ENCODE data around the gene OR2V1.
"Not testable (repeated sequence)": the region's sequence is repeated elsewhere in the genome, so short reads cannot be mapped to it uniquely, and the experiment has no call there.

Gene OR2V1

DNA sequence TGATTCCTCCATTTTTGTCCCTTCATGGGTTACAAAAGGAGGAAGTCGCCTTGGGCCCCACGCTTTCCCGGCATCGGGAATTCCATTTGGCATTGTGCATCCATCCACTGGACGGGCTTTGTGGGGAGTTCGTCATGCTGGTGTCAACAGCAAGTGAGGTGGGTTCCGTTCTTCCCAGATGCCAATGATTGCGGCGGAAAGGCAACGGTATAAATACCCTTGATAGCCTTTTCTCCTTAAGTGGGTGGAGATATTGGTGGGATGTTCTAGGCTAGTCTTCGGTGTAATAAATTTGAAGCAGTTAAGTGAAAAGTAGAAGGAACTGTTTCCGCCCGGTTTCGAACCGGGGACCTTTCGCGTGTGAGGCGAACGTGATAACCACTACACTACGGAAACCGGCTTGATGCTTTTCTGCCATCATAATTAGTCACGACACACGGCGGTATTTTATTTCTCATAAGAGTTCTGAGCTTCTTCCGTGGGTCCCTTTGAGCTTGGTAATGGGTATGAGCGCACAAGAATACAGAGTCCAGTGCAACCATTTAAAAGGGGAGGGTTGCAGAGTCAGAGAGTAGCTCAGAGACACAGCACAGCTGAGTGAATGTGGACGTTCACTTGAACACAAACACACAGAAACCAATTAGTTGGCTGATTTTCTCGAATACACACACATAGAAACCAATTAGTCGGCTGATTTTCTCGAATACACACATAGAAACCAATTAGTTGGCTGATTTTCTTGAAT is 28.9 kb downstream of the OR2V1 start:
- not testable (repeated sequence) for DNase-seq

DNA sequence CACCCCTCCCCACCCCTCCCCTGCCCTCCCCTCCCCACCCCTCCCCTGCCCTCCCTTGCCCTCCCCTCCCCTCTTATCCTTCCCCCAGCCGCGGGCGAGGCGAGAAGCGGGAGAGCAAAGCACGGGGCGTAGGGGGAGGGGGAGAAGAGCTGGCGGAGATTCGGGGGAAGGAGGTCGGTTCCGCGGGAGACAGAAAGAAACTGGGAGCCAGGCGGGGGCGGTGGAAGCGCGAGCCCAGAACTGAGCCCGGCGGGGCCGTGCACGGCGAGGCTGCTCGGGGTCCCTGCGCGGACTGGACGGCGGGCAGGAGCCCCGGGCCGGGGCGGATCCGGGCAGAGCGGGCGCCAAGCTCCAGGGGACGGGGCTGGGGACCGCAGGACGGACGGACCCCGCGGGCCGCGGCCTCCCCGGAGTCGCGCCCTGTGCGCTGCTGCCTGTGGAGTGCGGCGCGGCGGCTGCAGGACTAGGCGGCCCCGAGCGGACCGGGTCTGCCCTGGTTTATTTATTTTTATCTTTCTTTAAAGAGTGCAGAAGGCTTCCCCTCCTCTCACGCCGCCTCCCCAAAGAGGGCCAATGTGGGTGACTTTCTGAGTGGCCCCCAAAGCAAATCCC is 29.8 kb downstream of the OR2V1 start:
- not testable (repeated sequence) for DNase-seq

DNA sequence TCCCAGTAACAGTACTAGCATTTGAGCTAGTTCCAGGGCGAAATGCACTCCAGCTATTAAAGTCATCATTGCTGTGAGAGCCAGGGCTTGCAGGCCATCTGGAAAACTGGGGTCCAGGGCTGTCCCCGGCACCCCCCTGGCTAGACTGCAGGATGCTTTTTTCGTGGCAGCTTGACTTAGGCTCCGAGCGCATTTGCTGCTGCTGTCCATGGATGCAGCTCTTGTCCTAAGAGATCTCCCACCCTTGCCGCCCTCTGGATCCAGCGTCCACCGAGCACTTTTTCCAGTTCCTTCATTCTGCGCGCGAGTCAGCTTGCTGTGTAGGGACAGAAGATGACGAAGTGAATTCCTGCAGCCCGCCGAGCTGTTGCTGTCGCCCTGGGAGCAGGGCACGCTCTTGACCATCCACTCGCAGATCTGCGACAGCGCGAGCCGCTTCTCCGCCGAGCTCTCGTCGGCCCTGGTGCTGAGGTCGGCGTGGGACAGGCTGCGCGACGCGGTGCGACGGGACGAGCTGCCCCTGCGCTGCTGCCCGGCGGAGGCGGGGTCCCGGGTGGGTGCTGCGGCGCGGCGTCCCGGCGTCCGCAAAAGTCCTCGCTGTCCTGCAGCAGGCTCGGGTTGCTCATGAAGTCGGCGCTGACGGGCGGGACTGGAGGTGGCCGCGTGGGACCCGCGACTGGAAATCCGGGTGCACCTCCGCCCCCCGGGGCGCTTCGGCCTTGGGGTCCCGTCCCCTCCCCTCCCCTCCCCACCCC is 30.7 kb downstream of the OR2V1 start:
- DNase-seq = no peak

DNA sequence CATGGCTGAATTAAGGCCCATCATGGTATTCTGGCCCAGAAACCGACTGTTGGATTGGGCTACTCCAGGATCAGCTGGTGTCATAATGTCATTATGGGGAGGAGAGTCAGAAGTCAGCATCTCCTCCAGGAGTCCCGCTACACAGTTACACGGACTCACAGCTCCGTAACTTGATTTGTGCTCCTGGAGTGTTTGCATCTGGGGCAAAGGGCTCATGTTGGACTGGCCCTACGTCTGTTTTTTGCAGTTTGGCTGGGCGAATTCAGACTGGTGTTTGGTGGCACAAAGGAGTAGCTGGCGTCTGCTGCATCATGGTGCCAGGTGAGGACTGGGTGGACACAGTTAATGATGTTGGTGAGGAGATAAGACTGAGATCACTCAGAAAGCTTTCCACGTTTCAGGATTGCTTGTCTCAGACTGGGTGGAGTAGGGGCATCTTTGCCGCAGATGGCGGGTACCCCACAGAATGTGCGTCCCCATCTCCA is 31.3 kb downstream of the OR2V1 start:
- DNase-seq = no peak

DNA sequence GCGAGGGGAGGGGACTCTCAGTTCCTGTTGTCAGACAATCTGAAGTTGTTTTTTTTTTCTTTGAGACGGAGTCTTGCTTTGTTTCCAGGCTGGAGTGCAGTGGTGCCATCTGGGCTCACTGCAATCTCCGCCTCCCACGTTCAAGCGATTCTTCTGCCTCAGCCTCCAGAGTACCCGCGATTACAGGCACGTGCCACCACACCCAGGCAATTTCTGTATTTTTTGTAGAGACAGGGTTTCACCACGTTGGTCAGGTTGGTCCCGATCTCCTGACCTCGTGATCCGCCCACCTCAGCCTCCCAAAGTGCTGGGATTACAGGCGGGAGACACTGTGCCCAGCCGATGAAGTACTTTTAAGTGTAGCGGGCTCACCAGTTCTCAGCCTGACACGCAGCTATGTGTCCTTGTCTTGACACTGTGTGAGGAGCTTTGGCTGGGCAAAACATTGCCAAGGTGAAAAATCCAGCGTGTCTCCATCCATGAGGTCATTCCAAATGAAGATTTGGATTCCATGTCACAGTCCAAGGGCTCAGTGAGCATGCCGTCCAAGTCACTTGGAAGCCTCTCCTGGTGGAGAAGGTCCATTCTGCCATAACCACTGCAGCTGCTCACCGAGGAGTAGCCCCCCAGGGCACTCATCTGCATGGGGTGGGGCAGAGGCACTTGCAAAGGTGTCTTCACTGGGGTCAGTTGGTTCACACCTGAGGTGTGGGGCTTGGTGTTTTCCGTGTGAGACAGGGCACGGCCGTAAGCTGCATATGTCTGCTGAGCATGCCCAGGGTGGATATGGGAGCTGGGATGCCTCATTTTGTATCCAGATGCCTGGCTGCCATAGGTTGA is 32.0 kb downstream of the OR2V1 start:
- no peak for DNase-seq

DNA sequence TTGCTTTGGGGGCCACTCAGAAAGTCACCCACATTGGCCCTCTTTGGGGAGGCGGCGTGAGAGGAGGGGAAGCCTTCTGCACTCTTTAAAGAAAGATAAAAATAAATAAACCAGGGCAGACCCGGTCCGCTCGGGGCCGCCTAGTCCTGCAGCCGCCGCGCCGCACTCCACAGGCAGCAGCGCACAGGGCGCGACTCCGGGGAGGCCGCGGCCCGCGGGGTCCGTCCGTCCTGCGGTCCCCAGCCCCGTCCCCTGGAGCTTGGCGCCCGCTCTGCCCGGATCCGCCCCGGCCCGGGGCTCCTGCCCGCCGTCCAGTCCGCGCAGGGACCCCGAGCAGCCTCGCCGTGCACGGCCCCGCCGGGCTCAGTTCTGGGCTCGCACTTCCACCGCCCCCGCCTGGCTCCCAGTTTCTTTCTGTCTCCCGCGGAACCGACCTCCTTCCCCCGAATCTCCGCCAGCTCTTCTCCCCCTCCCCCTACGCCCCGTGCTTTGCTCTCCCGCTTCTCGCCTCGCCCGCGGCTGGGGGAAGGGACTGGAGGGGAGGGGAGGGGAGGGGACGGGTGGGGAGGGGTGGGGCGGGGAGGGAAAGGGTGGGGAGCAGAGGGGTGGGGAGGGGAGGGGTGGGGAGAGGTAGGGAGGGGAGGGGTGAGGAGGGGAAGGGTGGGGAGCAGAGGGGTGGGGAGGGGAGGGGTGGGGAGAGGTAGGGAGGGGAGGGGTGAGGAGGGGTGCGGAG is 33.0 kb downstream of the OR2V1 start:
- DNase-seq = not testable (repeated sequence)

DNA sequence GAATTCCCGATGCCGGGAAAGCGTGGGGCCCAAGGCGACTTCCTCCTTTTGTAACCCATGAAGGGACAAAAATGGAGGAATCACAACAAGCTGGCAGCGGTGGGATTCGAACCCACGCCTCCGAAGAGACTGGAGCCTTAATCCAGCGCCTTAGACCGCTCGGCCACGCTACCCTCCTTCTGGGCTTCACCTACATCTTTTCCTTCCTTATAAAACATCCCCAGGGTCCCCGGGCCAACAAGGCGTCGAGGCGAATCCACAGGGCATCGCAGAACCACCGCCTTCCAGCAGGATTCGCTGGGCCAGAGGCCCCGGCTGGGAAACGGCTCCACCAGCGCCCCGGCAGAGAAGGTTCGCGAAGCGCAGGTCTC is 33.6 kb downstream of the OR2V1 start:
- not testable (repeated sequence) for DNase-seq

DNA sequence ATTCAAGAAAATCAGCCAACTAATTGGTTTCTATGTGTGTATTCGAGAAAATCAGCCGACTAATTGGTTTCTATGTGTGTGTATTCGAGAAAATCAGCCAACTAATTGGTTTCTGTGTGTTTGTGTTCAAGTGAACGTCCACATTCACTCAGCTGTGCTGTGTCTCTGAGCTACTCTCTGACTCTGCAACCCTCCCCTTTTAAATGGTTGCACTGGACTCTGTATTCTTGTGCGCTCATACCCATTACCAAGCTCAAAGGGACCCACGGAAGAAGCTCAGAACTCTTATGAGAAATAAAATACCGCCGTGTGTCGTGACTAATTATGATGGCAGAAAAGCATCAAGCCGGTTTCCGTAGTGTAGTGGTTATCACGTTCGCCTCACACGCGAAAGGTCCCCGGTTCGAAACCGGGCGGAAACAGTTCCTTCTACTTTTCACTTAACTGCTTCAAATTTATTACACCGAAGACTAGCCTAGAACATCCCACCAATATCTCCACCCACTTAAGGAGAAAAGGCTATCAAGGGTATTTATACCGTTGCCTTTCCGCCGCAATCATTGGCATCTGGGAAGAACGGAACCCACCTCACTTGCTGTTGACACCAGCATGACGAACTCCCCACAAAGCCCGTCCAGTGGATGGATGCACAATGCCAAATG is 34.1 kb downstream of the OR2V1 start:
- not testable (repeated sequence) for DNase-seq

DNA sequence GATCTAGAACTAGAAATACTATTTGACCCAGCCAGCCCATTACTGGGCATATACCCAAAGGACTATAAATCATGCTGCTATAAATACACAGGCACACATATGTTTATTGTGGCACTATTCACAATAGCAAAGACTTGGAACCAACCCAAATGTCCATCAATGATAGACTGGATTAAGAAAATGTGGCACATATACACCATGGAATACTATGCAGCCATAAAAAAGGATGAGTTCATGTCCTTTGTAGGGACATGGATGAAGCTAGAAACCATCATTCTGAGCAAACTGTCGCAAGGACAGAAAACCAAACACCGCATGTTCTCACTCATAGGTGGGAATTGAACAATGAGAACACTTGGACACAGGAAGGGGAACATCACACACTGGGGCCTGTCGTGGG is 35.8 kb downstream of the OR2V1 start:
- not testable (repeated sequence) for DNase-seq

DNA sequence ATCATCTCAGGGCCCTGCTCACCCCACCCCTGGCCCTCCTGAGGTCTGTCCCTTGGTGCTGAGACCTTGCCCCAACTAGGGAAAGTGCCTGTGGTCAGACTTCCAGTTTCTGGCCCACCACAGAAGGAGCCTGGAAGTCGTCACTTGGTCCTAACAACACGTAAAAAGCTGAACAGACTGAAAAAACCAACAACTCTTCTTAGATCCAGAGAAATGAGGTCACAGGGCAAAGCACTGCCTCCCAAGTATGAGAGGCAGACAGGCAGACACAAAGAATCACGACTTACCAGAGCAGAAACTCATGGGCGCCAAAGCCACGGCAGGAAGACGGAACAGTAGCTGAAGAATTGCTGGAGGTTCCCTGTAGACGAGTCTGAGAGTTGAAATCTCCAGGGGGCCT is 38.5 kb downstream of the OR2V1 start:
- no peak for DNase-seq

DNA sequence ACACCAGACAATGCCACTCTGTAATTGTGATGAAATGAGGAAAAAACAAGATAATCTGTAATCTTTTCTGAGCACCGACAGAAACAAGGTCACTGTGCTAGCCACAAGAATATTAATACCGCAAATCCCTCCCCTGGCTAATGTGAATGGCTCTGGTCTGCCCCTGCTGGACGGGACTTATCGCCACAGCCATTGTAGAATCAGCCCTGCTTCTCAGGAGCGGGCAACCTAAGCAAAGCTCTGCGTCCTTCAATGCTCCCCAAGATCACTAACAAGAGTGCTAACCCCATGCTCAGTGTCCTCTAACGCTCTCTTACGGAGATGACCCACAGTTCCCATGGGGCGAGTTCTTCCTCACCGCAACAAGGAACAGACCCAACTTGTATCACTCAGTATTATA is 42.7 kb downstream of the OR2V1 start:
- no peak for DNase-seq

DNA sequence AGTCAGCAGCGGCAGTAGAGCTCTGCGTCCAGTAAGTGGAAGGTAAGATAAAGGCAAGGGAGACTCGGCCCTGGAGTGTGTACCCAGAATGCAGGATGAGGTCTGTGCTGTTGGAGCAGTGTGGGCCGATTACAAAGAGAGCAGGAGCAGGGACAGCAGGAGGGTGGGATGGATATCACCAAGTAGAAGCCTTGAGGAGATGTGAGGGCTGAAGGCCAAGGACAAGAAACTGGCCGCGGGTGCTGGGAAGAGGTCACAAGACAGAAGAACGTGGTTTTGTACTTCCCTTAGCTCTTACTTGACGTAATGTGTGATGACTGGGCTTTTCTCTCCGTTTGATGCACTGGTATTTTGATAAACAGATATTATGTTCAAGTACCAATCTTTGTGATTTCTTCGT is 43.7 kb downstream of the OR2V1 start:
- no peak for DNase-seq

DNA sequence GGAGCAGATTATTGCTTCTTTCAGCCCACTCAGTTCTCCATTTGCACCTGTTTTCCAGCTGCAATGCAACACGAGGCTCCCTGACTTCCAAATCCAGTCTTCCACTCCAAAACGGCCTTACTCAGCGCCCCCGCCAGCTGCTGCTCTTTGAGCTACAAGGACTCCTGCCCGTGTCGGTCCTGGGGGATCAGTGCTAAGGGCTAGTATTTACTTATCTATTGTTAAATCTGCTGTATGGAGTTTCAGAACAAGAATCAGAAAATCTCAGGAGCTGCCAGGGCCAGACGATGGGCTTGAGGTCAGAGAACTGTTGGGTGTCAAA is 44.1 kb downstream of the OR2V1 start:
- no peak for DNase-seq

DNA sequence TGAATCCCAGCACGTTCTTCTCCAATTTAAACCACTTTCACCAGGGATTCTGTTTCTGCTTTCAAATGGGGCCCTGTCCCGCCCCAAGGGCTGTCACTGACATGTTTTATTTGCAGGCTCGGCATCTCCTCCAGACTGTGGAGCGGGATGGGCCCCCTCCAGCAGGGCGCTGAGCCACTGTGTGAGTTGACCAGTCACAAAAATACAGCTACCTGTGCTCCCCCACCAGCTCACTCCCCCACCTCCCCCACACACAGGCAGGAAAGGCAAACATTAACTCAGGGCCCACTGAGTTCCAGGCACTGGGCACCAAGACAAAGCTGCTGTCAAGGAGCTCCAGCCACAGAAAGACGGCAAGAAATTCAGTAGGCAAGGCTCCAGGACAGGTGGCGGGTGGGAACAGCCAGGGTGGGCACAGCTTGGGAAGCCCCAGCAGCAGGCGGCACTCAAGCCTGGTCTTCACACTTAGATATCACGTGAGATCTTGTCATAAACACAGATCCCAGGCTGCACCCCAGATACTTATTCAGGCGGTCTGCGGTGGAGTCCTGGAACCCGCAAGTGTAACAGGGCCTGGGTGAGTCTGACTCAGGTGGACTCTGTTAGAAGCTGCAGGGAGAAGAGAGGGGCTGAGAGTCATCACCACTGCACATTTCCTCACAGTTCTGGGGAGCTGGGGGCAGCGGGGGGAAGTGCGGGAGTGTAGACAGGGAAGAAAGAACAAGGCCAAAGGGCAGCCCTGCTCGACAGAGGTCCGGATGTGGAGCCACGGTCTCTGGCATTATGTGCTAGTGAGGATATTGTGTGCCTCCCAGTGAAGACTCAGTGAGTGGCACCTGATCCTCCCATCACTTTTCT is 44.7 kb downstream of the OR2V1 start:
- DNase-seq = no peak

DNA sequence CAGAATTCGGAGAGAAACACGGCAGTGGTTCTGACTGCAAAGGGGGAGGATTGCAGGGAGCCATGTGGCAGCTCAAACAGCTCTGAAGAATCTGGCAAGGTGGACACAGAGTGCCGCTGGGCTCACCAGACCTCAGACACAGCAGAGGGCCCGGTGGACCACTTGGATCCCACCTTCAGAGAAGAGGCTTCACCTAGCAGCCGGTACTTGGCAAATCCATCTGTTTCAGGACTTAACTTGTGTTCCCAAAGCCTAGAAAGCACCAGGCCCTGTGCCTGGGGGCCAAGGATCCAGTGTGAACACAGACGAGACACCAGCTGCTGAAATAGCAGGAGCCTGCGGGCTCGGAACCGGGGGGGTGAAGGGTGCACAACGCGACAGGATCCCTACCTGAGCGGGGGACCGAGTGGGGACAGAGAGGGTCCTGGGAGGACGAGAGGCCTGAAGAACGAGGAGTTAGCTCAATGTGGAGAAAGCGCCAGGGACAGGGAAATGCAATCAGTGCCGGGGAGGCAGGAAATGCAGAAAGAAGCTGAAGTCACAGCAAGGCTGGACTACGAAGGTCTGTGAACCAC is 46.3 kb downstream of the OR2V1 start:
- DNase-seq = no peak

DNA sequence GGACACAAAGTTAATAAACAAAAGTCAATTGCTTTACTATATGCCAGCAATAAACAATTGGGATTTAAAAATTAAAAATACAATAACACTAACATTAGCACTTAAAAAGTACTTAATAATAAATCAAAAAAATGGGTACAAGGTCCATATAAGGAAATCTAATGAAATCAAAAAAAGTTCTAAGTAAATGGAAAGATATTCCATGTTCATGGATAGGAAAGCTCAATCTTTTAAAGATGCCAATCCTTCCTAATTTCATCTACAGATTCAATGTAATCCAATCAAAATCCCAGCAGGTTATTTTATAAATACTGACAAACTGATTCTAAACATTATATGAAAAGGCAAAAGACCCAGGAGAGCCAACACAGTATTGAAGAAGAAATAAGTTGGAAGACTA is 49.0 kb downstream of the OR2V1 start:
- no peak for DNase-seq

DNA sequence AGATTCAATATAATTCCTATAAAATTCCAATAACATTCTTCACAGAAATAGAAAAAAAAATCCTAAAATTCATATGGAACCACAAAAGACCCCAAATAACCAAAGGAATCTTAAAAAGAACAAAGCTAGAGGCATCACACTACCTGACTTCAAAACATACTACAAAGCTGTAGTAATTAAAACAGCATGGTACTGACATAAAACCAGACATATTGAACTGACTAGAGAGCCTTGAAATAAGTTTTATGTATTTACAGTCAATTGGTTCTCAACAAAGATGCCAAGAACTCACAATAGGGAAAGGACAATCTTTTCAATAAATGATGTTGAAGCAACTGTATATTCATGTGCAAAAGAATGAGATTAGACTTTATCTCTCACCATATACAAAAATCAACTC is 54.0 kb downstream of the OR2V1 start:
- no peak for DNase-seq
